SK-N-SH treated with all-trans-retinoic acid at 6 μM for 48 hours (cell line): ENCODE data around the gene SARDH.
A peak's percentile ranks its signal among the peaks of the same experiment; 100 is the strongest.

Source experiments
- ATAC-seq: fragments of 200-7000 bp; cut with Tn5 transposase; 3 replicates; pipeline ENCODE4 v1.9.1; 2020; ENCODE audit warnings: mild to moderate bottlenecking, moderate library complexity
- ARNTL ChIP-seq: fragments of 450-650 bp; formaldehyde crosslinking; IDR thresholded peaks from 2 replicates; pipeline ENCODE4 v1.5.0; 2020; ENCODE audit warnings: low read depth, mild to moderate bottlenecking, moderate library complexity, borderline replicate concordance
- BACH2 ChIP-seq: fragments of 250-450 bp; sonication (Bioruptor Pico); IDR thresholded peaks from 2 replicates; pipeline ENCODE4 v1.9.0; 2021; ENCODE audit warnings: mild to moderate bottlenecking, borderline replicate concordance
- CREB5 ChIP-seq: fragments of 250-450 bp; sonication (Bioruptor Pico); IDR thresholded peaks from 2 replicates; pipeline ENCODE4 v1.5.1; 2020; ENCODE audit warnings: low read depth, mild to moderate bottlenecking, moderate library complexity
- CSDC2 ChIP-seq: fragments of 250-450 bp; sonication (Bioruptor Pico); IDR thresholded peaks from 2 replicates; pipeline ENCODE4 v1.5.0; 2020; ENCODE audit warnings: mild to moderate bottlenecking, moderate library complexity
- ESRRG ChIP-seq: fragments of 250-450 bp; sonication (Bioruptor Pico); IDR thresholded peaks from 2 replicates; pipeline ENCODE4 v1.6.1; 2021; ENCODE audit warnings: mild to moderate bottlenecking
- GLIS3 ChIP-seq: fragments of 250-450 bp; sonication (Bioruptor Pico); IDR thresholded peaks from 2 replicates; pipeline ENCODE4 v1.5.0; 2020; ENCODE audit warnings: mild to moderate bottlenecking, moderate library complexity
- ISL1 ChIP-seq: fragments of 250-450 bp; sonication (Bioruptor Pico); IDR thresholded peaks from 2 replicates; pipeline ENCODE4 v2.1.2; 2022; ENCODE audit warnings: mild to moderate bottlenecking, moderate library complexity
- OSR1 ChIP-seq: fragments of 250-450 bp; sonication (Bioruptor Pico); IDR thresholded peaks from 2 replicates; pipeline ENCODE4 v1.8.0; 2022; ENCODE audit warnings: moderate library complexity, mild to moderate bottlenecking, inconsistent platforms
- PATZ1 ChIP-seq: fragments of 250-450 bp; sonication (Bioruptor Pico); IDR thresholded peaks from 2 replicates; pipeline ENCODE4 v1.8.0; 2020; ENCODE audit warnings: mild to moderate bottlenecking, moderate library complexity, borderline replicate concordance
- POU6F1 ChIP-seq: fragments of 250-450 bp; sonication (Bioruptor Pico); IDR thresholded peaks from 2 replicates; pipeline ENCODE4 v1.8.0; 2021; ENCODE audit warnings: low read depth, mild to moderate bottlenecking, moderate library complexity, borderline replicate concordance
- PPARA ChIP-seq: fragments of 250-450 bp; sonication (Bioruptor Pico); IDR thresholded peaks from 2 replicates; pipeline ENCODE4 v1.5.0; 2020; ENCODE audit warnings: mild to moderate bottlenecking, borderline replicate concordance
- RARB ChIP-seq: fragments of 250-450 bp; sonication (Bioruptor Pico); IDR thresholded peaks from 2 replicates; pipeline ENCODE4 v1.8.0; 2021; ENCODE audit warnings: mild to moderate bottlenecking, moderate library complexity
- SNAI2 ChIP-seq: fragments of 250-450 bp; sonication (Bioruptor Pico); IDR thresholded peaks from 2 replicates; pipeline ENCODE4 v1.5.0; 2020; ENCODE audit warnings: mild to moderate bottlenecking, moderate library complexity
- TCF4 ChIP-seq: fragments of 250-450 bp; sonication (Bioruptor Pico); IDR thresholded peaks from 2 replicates; pipeline ENCODE4 v1.8.0; 2021; ENCODE audit warnings: mild to moderate bottlenecking, moderate library complexity, borderline replicate concordance
- TOX ChIP-seq: fragments of 250-450 bp; sonication (Bioruptor Pico); IDR thresholded peaks from 2 replicates; pipeline ENCODE4 v1.8.0; 2021; ENCODE audit warnings: mild to moderate bottlenecking, moderate library complexity, borderline replicate concordance
- ZC3H10 ChIP-seq: fragments of 250-450 bp; sonication (Bioruptor Pico); IDR thresholded peaks from 2 replicates; pipeline ENCODE4 v1.5.1; 2021; ENCODE audit warnings: mild to moderate bottlenecking, moderate library complexity
- ZFP30 ChIP-seq: fragments of 450-650 bp; formaldehyde crosslinking; IDR thresholded peaks from 2 replicates; pipeline ENCODE4 v1.5.0; 2022; ENCODE audit warnings: mild to moderate bottlenecking, moderate library complexity
- ZNF565 ChIP-seq: fragments of 450-650 bp; formaldehyde crosslinking; conservative IDR thresholded peaks from 2 replicates; pipeline ENCODE4 v1.5.0; 2020; ENCODE audit warnings: low read depth, mild to moderate bottlenecking, moderate library complexity
- ZNF70 ChIP-seq: fragments of 450-650 bp; formaldehyde crosslinking; IDR thresholded peaks from 2 replicates; pipeline ENCODE4 v1.5.0; 2020; ENCODE audit warnings: mild to moderate bottlenecking, moderate library complexity
- ZNF8 ChIP-seq: fragments of 450-650 bp; formaldehyde crosslinking; IDR thresholded peaks from 2 replicates; pipeline ENCODE4 v1.5.0; 2020; ENCODE audit warnings: mild to moderate bottlenecking, moderate library complexity
- TF ChIP-seq, protein P1 (sequence below): fragments of 250-450 bp; sonication (Bioruptor Pico); IDR thresholded peaks from 2 replicates; pipeline ENCODE4 v1.5.1; 2021; ENCODE audit warnings: mild to moderate bottlenecking, moderate library complexity

Gene SARDH

GRCh38 chr9:133732639-133733408 is 5.3 kb downstream of the SARDH start (continued):
- TF ChIP-seq CREB5 (CRISPR knock-in tag) (no peak), POU6F1 (CRISPR knock-in tag) (no peak)

DNA sequence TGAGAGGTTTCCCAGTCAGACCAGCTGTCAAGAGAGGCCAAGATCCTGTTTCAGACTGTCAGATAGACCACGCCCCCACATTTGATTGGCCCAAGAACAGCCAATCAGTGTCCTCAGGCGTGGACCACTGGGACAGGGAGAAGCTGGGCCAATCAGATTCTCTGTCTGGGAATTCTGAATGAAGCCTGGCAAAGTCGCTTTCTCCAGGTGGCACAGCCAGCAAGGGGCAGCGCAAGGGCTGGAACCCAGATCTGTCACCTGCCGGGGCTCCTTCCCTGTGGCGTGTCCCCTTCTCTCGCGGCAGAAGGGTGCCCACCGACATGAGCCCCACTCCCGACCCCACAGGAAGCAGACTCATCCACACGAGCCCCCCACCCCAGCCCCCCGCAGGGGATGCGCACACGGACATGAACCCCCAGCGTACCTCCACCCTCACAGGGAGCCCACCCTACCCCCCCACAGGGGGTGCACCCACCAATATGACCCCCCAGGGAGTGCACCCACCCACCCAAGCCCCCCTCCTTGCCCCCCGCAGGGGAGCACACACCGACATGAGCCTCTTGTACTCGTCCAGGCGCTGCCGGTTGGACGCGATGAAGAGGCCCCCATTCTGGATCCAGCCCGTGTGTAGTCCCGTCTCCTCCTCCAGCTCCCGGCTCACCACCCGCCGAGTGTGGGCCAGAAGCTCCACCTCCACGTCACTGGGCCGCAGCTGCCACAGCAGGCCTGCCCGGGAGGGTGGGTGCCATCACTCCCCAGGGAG is 6.1 kb downstream of the SARDH start:
- no peak for TF ChIP-seq CSDC2 (CRISPR knock-in tag)
- no peak for TF ChIP-seq POU6F1 (CRISPR knock-in tag)
- ATAC-seq, result peak; percentile 87

GRCh38 chr9:133730994-133731715 is 7.0 kb downstream of the SARDH start:
- ATAC-seq, result no peak
- no peak for TF ChIP-seq ZNF70
- TF ChIP-seq OSR1 (CRISPR knock-in tag), result no peak
- TF ChIP-seq BACH2, result no peak
- TF ChIP-seq PPARA (CRISPR knock-in tag), result no peak
- TF ChIP-seq ESRRG (CRISPR knock-in tag), result no peak
- TF ChIP-seq, protein P1, sequence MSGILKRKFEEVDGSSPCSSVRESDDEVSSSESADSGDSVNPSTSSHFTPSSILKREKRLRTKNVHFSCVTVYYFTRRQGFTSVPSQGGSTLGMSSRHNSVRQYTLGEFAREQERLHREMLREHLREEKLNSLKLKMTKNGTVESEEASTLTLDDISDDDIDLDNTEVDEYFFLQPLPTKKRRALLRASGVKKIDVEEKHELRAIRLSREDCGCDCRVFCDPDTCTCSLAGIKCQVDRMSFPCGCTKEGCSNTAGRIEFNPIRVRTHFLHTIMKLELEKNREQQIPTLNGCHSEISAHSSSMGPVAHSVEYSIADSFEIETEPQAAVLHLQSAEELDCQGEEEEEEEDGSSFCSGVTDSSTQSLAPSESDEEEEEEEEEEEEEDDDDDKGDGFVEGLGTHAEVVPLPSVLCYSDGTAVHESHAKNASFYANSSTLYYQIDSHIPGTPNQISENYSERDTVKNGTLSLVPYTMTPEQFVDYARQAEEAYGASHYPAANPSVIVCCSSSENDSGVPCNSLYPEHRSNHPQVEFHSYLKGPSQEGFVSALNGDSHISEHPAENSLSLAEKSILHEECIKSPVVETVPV (CRISPR knock-in tag), result no peak
- TF ChIP-seq ZC3H10 (CRISPR knock-in tag), result no peak
- TF ChIP-seq TCF4, result no peak
- no peak for TF ChIP-seq ISL1
- no peak for TF ChIP-seq RARB
- TF ChIP-seq ZNF565 (CRISPR knock-in tag), result no peak
- no peak for TF ChIP-seq CREB5 (CRISPR knock-in tag)
- TF ChIP-seq CSDC2 (CRISPR knock-in tag), result no peak
- no peak for TF ChIP-seq TOX (CRISPR knock-in tag)
- TF ChIP-seq GLIS3 (CRISPR knock-in tag), result no peak
- TF ChIP-seq PATZ1 (CRISPR knock-in tag), result no peak
- no peak for TF ChIP-seq ZFP30
- TF ChIP-seq ARNTL (CRISPR knock-in tag), result no peak
- no peak for TF ChIP-seq SNAI2 (CRISPR knock-in tag)
- TF ChIP-seq ZNF8 (CRISPR knock-in tag), result no peak
